A673 (cell line): ENCODE data around the gene SLC37A3.

ENCODE experiments used
- CTCF ChIP-seq: fragments of 300-800, 200-600 bp; sonication (generic); conservative IDR thresholded peaks from 2 replicates; pipeline ENCODE4 v1.5.1; 2017; ENCODE audit warnings: low read depth, mild to moderate bottlenecking, antibody characterized with exemption, low read length, moderate library complexity, mixed read lengths
- EZH2 ChIP-seq: fragments of 200-600 bp; sonication (generic); IDR thresholded peaks from 2 replicates; pipeline ENCODE4 v1.6.1; 2017; ENCODE audit warnings: borderline replicate concordance, low read depth, mild to moderate bottlenecking, mixed read lengths, antibody characterized with exemption, low read length; ENCODE audit not compliant: poor library complexity, severe bottlenecking

- TF ChIP-seq CTCF: no peak
- TF ChIP-seq EZH2: no peak
Measured at GRCh38 chr7:140333686-140334085, 64.6 kb downstream of the SLC37A3 start.
